Measurements from ENCODE around the gene TXNRD1. TPM values are rescaled to one million over a fixed set of nuclear protein-coding genes. Genes with fewer than 3 reads are reported as not detected.

The TXNRD1 gene
- total and polyA plus RNA-seq, 4 donors: 23.6 to 70.8 (median 55.7) TPM

DNA sequence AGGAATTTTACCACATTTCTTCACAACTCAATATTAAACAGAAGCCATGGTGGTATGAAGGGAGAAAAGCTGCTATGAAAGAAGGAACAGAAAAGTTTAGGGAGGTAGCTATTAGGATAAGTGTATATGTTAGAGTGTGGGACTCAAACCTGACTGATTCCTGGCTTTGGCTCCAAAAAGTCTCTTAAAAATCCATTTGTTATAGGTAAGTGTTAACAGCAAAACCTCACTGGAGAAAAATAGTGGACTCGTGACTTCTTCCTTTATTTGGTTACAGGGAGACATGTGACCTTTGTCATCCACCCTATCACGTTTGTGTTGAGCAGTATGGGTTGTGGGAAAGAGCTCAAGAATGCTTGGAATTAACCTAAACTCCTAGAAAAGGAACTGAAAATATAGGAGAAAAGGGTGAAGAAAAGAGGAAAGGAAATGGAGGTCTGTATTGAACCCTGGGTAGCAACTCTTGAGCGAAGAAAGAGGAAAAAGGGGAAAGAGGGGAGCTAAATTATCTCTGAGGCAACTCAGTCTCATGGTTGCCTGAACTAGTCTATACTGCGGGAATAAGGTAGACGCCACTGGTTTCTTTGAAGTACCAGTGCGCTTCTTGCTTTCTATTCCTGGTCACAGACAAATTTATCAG is 84.4 kb downstream of the TXNRD1 start:
- peaks cover 0 to 6% (median under 1%) of the 10 kb centered on the region in 4 donors for H3K36me3 ChIP-seq (ENCODE audit: control insufficient read depth in 4 of 4, insufficient read depth in 3 of 4, low read depth in 1 of 4, low read length in 3 of 4)

DNA sequence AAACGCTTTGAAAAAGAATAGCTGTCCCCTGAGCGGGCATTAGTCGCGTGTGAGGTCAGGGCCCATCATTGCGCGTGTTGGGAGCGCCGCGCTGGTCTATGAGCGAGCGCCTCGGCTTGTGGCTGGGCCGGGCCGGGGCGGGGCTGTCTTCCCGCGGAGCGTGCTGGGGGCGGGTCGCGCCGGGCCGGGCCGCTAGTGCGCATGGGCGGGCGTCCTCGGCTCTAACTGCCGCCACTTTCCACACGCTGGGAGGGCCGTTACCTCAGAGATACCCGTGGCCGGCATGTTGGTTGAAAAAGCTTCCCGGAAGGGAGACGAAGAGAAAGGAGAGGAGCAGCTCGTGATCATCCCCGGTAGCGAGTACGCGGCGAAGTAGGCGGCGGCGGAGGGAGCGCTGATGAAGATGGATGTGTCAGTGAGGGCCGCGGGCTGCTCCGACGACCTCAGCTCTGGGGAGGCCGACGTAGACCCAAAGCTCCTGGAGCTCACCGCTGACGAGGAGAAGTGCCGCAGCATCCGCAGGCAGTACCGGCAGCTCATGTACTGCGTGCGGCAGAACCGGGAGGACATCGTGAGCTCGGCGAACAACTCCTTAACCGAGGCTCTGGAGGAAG is 88.1 kb downstream of the TXNRD1 start, which contains the start of gene EID3:
EID3 (plus strand) TSS at position 202 of the 614 bp plus-strand sequence; CDS start at position 398, 196 bp downstream.
- Histone ChIP-seq H3K36me3 (ENCODE audit: control insufficient read depth in 4 of 4, insufficient read depth in 3 of 4, low read depth in 1 of 4, low read length in 3 of 4) (peaks cover 0 to 1% (median 0%) of the 10 kb centered on the region in 4 donors), H3K27me3 (ENCODE audit: control insufficient read depth in 4 of 4, insufficient read depth in 4 of 4, low read length in 3 of 4) (no peaks in the 10 kb centered on the region), H3K4me3 (ENCODE audit: low read depth in 1 of 3, low read length in 3 of 3) (peak within 1 kb of the TSS; percentile 21 to 61 (median 37)), H3K4me1 (ENCODE audit: control insufficient read depth in 4 of 4, insufficient read depth in 4 of 4, low read length in 3 of 4) (peaks cover 10 to 17% (median 11%) of the 10 kb centered on the region in 4 donors), H3K9ac (ENCODE audit: low read depth in 1 of 2, low read length in 2 of 2) (peak within 1 kb of the TSS in 1 of 2 donors; percentile 82), H3K27ac (ENCODE audit: low read depth in 1 of 2, low read length in 2 of 2) (peak within 1 kb of the TSS; percentile 46 to 70), H3K9me3 (ENCODE audit: control insufficient read depth in 4 of 4, low read length in 3 of 4) (no peaks in the 10 kb centered on the region)
- 23% methylated on average over 63 of the region's 63 CpGs for WGBS
- DNase-seq (ENCODE audit: low spot score): peak; percentile 92
- TF ChIP-seq NR2F2 (IDR thresholded peaks at IDR 0.05): no peak
- no peak for TF ChIP-seq FOXA1 (IDR thresholded peaks at IDR 0.05)
- TF ChIP-seq, protein P1, sequence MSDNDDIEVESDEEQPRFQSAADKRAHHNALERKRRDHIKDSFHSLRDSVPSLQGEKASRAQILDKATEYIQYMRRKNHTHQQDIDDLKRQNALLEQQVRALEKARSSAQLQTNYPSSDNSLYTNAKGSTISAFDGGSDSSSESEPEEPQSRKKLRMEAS (IDR thresholded peaks at IDR 0.05): no peak
- peak; percentile 11 for TF ChIP-seq YY1 (IDR thresholded peaks at IDR 0.05)
- TF ChIP-seq GABPA (IDR thresholded peaks at IDR 0.05 in 1 of 2, conservative IDR thresholded peaks at IDR 0.05 in 1 of 2): no peak

More for the DNA sequence above, 84.4 kb downstream of the TXNRD1 start:
- Histone ChIP-seq H3K9me3 (ENCODE audit: control insufficient read depth in 4 of 4, low read length in 3 of 4) (no peaks in the 10 kb centered on the region), H3K4me3 (ENCODE audit: low read depth in 1 of 3, low read length in 3 of 3) (no peak overlapping the region), H3K9ac (ENCODE audit: low read depth in 1 of 2, low read length in 2 of 2) (no peak overlapping the region), H3K27ac (ENCODE audit: low read depth in 1 of 2, low read length in 2 of 2) (peak overlapping the region in 1 of 2 donors; percentile 8), H3K27me3 (ENCODE audit: control insufficient read depth in 4 of 4, insufficient read depth in 4 of 4, low read length in 3 of 4) (no peaks in the 10 kb centered on the region), H3K4me1 (ENCODE audit: control insufficient read depth in 4 of 4, insufficient read depth in 4 of 4, low read length in 3 of 4) (peaks cover 6 to 22% (median 11%) of the 10 kb centered on the region in 4 donors)
- DNase-seq (ENCODE audit: low spot score): no peak
- TF ChIP-seq, protein P2, sequence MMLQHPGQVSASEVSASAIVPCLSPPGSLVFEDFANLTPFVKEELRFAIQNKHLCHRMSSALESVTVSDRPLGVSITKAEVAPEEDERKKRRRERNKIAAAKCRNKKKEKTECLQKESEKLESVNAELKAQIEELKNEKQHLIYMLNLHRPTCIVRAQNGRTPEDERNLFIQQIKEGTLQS (IDR thresholded peaks at IDR 0.05): no peak
- TF ChIP-seq JUND (IDR thresholded peaks at IDR 0.05): no peak
- TF ChIP-seq, protein P1 (IDR thresholded peaks at IDR 0.05): no peak
- WGBS: 67% methylated on average over 6 of the region's 6 CpGs

DNA sequence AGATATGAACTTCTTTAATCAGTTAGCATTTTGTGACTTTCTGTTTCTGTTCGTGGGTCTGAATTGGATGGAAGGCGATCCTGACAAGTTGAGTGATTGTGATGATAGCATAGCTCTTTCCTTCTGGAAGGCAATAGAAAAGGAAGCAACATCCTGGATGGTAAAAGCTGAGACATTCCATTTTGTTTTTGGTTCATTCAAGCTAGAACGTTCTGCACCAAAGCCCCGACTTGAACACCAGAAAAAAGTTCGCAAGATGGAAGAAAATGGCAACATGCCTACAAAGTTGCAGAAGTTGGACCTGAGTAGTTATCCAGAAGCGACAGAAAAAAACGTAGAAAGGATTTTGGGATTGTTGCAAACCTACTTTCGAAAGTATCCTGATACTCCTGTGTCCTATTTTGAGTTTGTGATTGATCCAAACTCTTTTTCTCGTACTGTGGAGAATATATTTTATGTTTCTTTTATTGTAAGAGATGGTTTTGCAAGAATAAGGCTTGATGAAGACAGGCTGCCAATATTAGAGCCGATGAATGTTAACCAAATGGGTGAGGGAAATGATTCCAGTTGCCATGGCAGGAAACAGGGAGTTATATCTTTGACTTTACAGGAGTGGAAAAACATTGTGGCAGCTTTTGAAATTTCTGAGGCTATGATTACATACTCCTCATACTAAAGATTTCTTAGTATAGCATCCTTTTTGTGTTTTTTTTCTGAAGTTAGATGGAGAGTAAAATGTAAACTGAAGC is 88.9 kb downstream of the TXNRD1 start:
- H3K9ac ChIP-seq (ENCODE audit: low read depth in 1 of 2, low read length in 2 of 2): no peak overlapping the region
- H3K27ac ChIP-seq (ENCODE audit: low read depth in 1 of 2, low read length in 2 of 2): peak overlapping the region; percentile 46 to 70
- TF ChIP-seq, protein P3, sequence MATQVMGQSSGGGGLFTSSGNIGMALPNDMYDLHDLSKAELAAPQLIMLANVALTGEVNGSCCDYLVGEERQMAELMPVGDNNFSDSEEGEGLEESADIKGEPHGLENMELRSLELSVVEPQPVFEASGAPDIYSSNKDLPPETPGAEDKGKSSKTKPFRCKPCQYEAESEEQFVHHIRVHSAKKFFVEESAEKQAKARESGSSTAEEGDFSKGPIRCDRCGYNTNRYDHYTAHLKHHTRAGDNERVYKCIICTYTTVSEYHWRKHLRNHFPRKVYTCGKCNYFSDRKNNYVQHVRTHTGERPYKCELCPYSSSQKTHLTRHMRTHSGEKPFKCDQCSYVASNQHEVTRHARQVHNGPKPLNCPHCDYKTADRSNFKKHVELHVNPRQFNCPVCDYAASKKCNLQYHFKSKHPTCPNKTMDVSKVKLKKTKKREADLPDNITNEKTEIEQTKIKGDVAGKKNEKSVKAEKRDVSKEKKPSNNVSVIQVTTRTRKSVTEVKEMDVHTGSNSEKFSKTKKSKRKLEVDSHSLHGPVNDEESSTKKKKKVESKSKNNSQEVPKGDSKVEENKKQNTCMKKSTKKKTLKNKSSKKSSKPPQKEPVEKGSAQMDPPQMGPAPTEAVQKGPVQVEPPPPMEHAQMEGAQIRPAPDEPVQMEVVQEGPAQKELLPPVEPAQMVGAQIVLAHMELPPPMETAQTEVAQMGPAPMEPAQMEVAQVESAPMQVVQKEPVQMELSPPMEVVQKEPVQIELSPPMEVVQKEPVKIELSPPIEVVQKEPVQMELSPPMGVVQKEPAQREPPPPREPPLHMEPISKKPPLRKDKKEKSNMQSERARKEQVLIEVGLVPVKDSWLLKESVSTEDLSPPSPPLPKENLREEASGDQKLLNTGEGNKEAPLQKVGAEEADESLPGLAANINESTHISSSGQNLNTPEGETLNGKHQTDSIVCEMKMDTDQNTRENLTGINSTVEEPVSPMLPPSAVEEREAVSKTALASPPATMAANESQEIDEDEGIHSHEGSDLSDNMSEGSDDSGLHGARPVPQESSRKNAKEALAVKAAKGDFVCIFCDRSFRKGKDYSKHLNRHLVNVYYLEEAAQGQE (IDR thresholded peaks at IDR 0.05): no peak
- TF ChIP-seq SP1 (IDR thresholded peaks at IDR 0.05): no peak
- TF ChIP-seq NR2F2 (IDR thresholded peaks at IDR 0.05): no peak
- no peak for TF ChIP-seq EGR1 (IDR thresholded peaks at IDR 0.05; ENCODE audit: low read depth in 2 of 2)
- no peak for TF ChIP-seq RXRA (IDR thresholded peaks at IDR 0.05)
- peak; percentile 7 for TF ChIP-seq YY1 (IDR thresholded peaks at IDR 0.05)
- no peak for TF ChIP-seq JUND (IDR thresholded peaks at IDR 0.05)
- H3K4me1 ChIP-seq (ENCODE audit: control insufficient read depth in 4 of 4, insufficient read depth in 4 of 4, low read length in 3 of 4): peaks cover 10 to 17% (median 11%) of the 10 kb centered on the region in 4 donors
- peak overlapping the region in 2 of 3 donors; percentile 21 to 37 for H3K4me3 ChIP-seq (ENCODE audit: low read depth in 1 of 3, low read length in 3 of 3)
- peaks cover 0 to 1% (median 0%) of the 10 kb centered on the region in 4 donors for H3K36me3 ChIP-seq (ENCODE audit: control insufficient read depth in 4 of 4, insufficient read depth in 3 of 4, low read depth in 1 of 4, low read length in 3 of 4)
- WGBS: 90% methylated on average over 10 of the region's 10 CpGs
- no peak for DNase-seq (ENCODE audit: low spot score)
- no peaks in the 10 kb centered on the region for H3K9me3 ChIP-seq (ENCODE audit: control insufficient read depth in 4 of 4, low read length in 3 of 4)
- no peaks in the 10 kb centered on the region for H3K27me3 ChIP-seq (ENCODE audit: control insufficient read depth in 4 of 4, insufficient read depth in 4 of 4, low read length in 3 of 4)
